Measurements from ENCODE around the gene PEX16. TPM values are rescaled to one million over a fixed set of nuclear protein-coding genes. Genes with fewer than 3 reads are reported as not detected.

The PEX16 gene
- total RNA-seq, 4 donors from 2014 or later: 20.0 to 26.7 (median 21.3) TPM

GRCh38 chr11:45935349-45936064 lies 17.8 kb upstream of the PEX16 start:
- 75 to 81% methylated on average over 7 to 8 of the region's 8 CpGs for WGBS, 2 donors (ENCODE audit: low coverage in 1 of 2)
- Histone ChIP-seq H3K36me3 (peaks cover 0 to 88% of the 10 kb centered on the region in 2 donors), H3K27ac (no peak overlapping the region), H3K4me1 (no peaks in the 10 kb centered on the region), H3K9me3 (no peaks in the 10 kb centered on the region), H3K4me3 (no peak overlapping the region), H3K27me3 (no peaks in the 10 kb centered on the region)
- no peak for TF ChIP-seq POLR2AphosphoS5 (IDR thresholded peaks at IDR 0.05)
- TF ChIP-seq POLR2A (IDR thresholded peaks at IDR 0.05): no peak
- no peak for TF ChIP-seq CTCF (IDR thresholded peaks at IDR 0.05)
- TF ChIP-seq EP300 (IDR thresholded peaks at IDR 0.05): no peak
- no peak for ATAC-seq

GRCh38 chr11:45934580-45935318 lies 17.1 kb upstream of the PEX16 start:
- TF ChIP-seq POLR2AphosphoS5 (IDR thresholded peaks at IDR 0.05) (no peak), POLR2A (IDR thresholded peaks at IDR 0.05) (no peak), EP300 (IDR thresholded peaks at IDR 0.05) (no peak), CTCF (IDR thresholded peaks at IDR 0.05) (no peak)
- WGBS, 2 donors (ENCODE audit: low coverage in 1 of 2): 80 to 82% methylated on average over 1 to 3 of the region's 12 CpGs

GRCh38 chr11:45933846-45934579 lies 16.3 kb upstream of the PEX16 start:
- no peak for ATAC-seq
- 85 to 87% methylated on average over 4 of the region's 21 CpGs for WGBS, 2 donors (ENCODE audit: low coverage in 1 of 2)
- H3K4me3 ChIP-seq: no peak overlapping the region
- no peaks in the 10 kb centered on the region for H3K9me3 ChIP-seq
- H3K4me1 ChIP-seq: no peaks in the 10 kb centered on the region
- no peaks in the 10 kb centered on the region for H3K27me3 ChIP-seq
- no peak overlapping the region for H3K27ac ChIP-seq
- TF ChIP-seq POLR2A (IDR thresholded peaks at IDR 0.05) (no peak), EP300 (IDR thresholded peaks at IDR 0.05) (no peak), POLR2AphosphoS5 (IDR thresholded peaks at IDR 0.05) (no peak)
- H3K36me3 ChIP-seq: peaks cover 0 to 85% of the 10 kb centered on the region in 2 donors

More at GRCh38 chr11:45934580-45935318, 17.1 kb upstream of the PEX16 start:
- ATAC-seq: no peak
- no peaks in the 10 kb centered on the region for H3K27me3 ChIP-seq
- peaks cover 0 to 87% of the 10 kb centered on the region in 2 donors for H3K36me3 ChIP-seq
- H3K4me3 ChIP-seq: no peak overlapping the region
- H3K9me3 ChIP-seq: no peaks in the 10 kb centered on the region
- H3K4me1 ChIP-seq: no peaks in the 10 kb centered on the region
- H3K27ac ChIP-seq: no peak overlapping the region

GRCh38 chr11:45933131-45933831 lies 15.6 kb upstream of the PEX16 start:
- TF ChIP-seq CTCF (IDR thresholded peaks at IDR 0.05) (no peak), POLR2A (IDR thresholded peaks at IDR 0.05) (no peak), POLR2AphosphoS5 (IDR thresholded peaks at IDR 0.05) (no peak), EP300 (IDR thresholded peaks at IDR 0.05) (no peak)
- peaks cover 0 to 80% of the 10 kb centered on the region in 2 donors for H3K36me3 ChIP-seq

GRCh38 chr11:45932217-45932616 lies 14.5 kb upstream of the PEX16 start:
- no peak for ATAC-seq
- H3K27ac ChIP-seq: no peak overlapping the region
- WGBS, 2 donors (ENCODE audit: low coverage in 1 of 2): 88 to 93% methylated on average over 3 to 6 of the region's 8 CpGs
- H3K9me3 ChIP-seq: no peaks in the 10 kb centered on the region
- H3K4me3 ChIP-seq: no peak overlapping the region
- no peaks in the 10 kb centered on the region for H3K4me1 ChIP-seq
- peaks cover 0 to 69% of the 10 kb centered on the region in 2 donors for H3K36me3 ChIP-seq
- TF ChIP-seq CTCF (IDR thresholded peaks at IDR 0.05) (no peak), EP300 (IDR thresholded peaks at IDR 0.05) (no peak), POLR2A (IDR thresholded peaks at IDR 0.05) (no peak), POLR2AphosphoS5 (IDR thresholded peaks at IDR 0.05) (no peak)
- peaks cover 2% of the 10 kb centered on the region for H3K27me3 ChIP-seq

More at GRCh38 chr11:45933131-45933831, 15.6 kb upstream of the PEX16 start:
- H3K4me3 ChIP-seq: no peak overlapping the region
- no peak overlapping the region for H3K27ac ChIP-seq
- no peaks in the 10 kb centered on the region for H3K9me3 ChIP-seq
- no peak for ATAC-seq
- 18 to 60% methylated on average over 2 to 6 of the region's 15 CpGs for WGBS, 2 donors (ENCODE audit: low coverage in 1 of 2)
- H3K4me1 ChIP-seq: no peaks in the 10 kb centered on the region
- no peaks in the 10 kb centered on the region for H3K27me3 ChIP-seq

Data from gastroesophageal sphincter (tissue), 4 donors.